GM10266 (cell line): Measurements from ENCODE around the gene PALD1.

Experiments
- DNase-seq: peaks from one replicate; pipeline ENCODE4 v3.0.0; 2012; ENCODE audit errors: extremely low spot score
- CTCF ChIP-seq: IDR thresholded peaks from 2 replicates; pipeline ENCODE4 v1.5.1; 2012; ENCODE audit warnings: mild to moderate bottlenecking, low read depth; ENCODE audit not compliant: control insufficient read depth, insufficient read depth; ENCODE audit errors: missing control alignments

PALD1 gene

GRCh38 chr10:70562036-70562755, 83.6 kb downstream of the PALD1 start:
- no peak for TF ChIP-seq CTCF
- DNase-seq = no peak

- TF ChIP-seq CTCF = no peak
- DNase-seq = no peak
Observed at GRCh38 chr10:70563230-70563629, 84.7 kb downstream of the PALD1 start.

GRCh38 chr10:70564113-70564725, 85.7 kb downstream of the PALD1 start:
- no peak for TF ChIP-seq CTCF
- DNase-seq = no peak

- DNase-seq = no peak
- peak; percentile 22 for TF ChIP-seq CTCF
Observed at GRCh38 chr10:70564901-70565351, 86.4 kb downstream of the PALD1 start.

GRCh38 chr10:70565556-70566514, 87.3 kb downstream of the PALD1 start:
- TF ChIP-seq CTCF = no peak
- DNase-seq = no peak

- TF ChIP-seq CTCF = no peak
- DNase-seq = no peak
Observed at GRCh38 chr10:70566515-70567290, 88.1 kb downstream of the PALD1 start.
